Thoracic aorta (tissue), 2 donors: ENCODE results near the gene PPP1R7. TPM values are rescaled to one million over a fixed set of nuclear protein-coding genes. Genes with fewer than 3 reads are reported as not detected.

Experiments used
- ATAC-seq: fragments of 150-250 bp; one replicate; pipeline ENCODE4 v1.8.0; 2017; ENCODE audit warnings: low read depth; ENCODE audit not compliant: insufficient number of reproducible peaks, low FRiP score
- DNase-seq: peaks from one replicate; pipeline ENCODE4 v3.0.0-alpha.2; 2020; ENCODE audit warnings: low spot score
- H3K27ac ChIP-seq, 2 donors: fragments of 200-600 bp; sonication (generic); 1 replicate in 1 of 2; 2 replicates in 1 of 2; pipeline ENCODE4 v1.5.1; 2016; ENCODE audit warnings: mild to moderate bottlenecking in 2 of 2, moderate library complexity in 2 of 2
- H3K27me3 ChIP-seq: fragments of 200-600 bp; sonication (generic); replicated peaks from 2 replicates; pipeline ENCODE4 v1.6.0; 2016; ENCODE audit warnings: mild to moderate bottlenecking; ENCODE audit not compliant: insufficient read depth
- H3K36me3 ChIP-seq: fragments of 200-600 bp; sonication (generic); one replicate; pipeline ENCODE4 v1.5.1; 2016
- H3K4me1 ChIP-seq, 2 donors: fragments of 200-600 bp; sonication (generic); 1 replicate in 1 of 2; 2 replicates in 1 of 2; pipeline versions ENCODE4 v1.5.1 to v1.6.0; 2016; ENCODE audit warnings: low read depth in 2 of 2, mild to moderate bottlenecking in 1 of 2; ENCODE audit not compliant: control insufficient read depth in 1 of 2
- H3K4me3 ChIP-seq: fragments of 200-600 bp; sonication (generic); 2 replicates; pipeline ENCODE4 v1.5.1; 2016; ENCODE audit warnings: mild to moderate bottlenecking
- H3K9me3 ChIP-seq: fragments of 200-600 bp; sonication (generic); 2 replicates; pipeline ENCODE4 v1.5.1; 2016
- total RNA-seq, 2 donors: library from RNA; depleted of rRNA; stranded (reverse); fragments of >200 nt; gene quantifications; one replicate each; pipeline versions ENCODE4 v1.1.0 to v1.2.3, GENCODE V29; 2016
- TF ChIP-seq, protein P1 (sequence below): fragments of 200-600 bp; sonication (generic); IDR thresholded peaks from one replicate; pipeline ENCODE4 v1.5.1; 2019; ENCODE audit warnings: antibody characterized with exemption

PPP1R7 gene
- total RNA-seq, 2 donors from 2014 or later: 28.9 to 40.3 TPM

DNA sequence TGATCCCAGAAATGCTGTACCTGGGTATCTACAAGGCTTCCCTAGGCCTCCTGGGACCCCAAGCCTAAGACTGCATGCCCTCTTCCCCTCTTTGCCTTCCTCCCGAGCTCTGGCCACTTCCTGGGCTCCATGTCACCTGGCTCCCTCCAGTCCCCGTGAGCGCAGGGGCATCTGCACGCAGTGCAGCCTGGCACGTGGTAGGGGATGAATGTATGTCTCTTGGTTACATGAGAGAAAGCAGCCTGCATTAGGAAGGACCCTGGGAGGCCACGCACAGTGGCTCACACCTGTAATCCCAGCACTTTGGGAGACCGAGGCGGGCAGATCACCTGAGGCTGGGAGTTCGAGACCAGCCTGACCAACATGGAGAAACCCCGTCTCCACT, 16.8 kb upstream of the PPP1R7 start:
- Histone ChIP-seq H3K9me3 (no peaks in the 10 kb centered on the region), H3K4me3 (no peak overlapping the region), H3K4me1 (no peaks in the 10 kb centered on the region), H3K36me3 (no peaks in the 10 kb centered on the region), H3K27me3 (no peaks in the 10 kb centered on the region), H3K27ac (no peak overlapping the region)
- TF ChIP-seq, protein P1, sequence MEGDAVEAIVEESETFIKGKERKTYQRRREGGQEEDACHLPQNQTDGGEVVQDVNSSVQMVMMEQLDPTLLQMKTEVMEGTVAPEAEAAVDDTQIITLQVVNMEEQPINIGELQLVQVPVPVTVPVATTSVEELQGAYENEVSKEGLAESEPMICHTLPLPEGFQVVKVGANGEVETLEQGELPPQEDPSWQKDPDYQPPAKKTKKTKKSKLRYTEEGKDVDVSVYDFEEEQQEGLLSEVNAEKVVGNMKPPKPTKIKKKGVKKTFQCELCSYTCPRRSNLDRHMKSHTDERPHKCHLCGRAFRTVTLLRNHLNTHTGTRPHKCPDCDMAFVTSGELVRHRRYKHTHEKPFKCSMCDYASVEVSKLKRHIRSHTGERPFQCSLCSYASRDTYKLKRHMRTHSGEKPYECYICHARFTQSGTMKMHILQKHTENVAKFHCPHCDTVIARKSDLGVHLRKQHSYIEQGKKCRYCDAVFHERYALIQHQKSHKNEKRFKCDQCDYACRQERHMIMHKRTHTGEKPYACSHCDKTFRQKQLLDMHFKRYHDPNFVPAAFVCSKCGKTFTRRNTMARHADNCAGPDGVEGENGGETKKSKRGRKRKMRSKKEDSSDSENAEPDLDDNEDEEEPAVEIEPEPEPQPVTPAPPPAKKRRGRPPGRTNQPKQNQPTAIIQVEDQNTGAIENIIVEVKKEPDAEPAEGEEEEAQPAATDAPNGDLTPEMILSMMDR: no peak
- DNase-seq (no peak), ATAC-seq (no peak)

DNA sequence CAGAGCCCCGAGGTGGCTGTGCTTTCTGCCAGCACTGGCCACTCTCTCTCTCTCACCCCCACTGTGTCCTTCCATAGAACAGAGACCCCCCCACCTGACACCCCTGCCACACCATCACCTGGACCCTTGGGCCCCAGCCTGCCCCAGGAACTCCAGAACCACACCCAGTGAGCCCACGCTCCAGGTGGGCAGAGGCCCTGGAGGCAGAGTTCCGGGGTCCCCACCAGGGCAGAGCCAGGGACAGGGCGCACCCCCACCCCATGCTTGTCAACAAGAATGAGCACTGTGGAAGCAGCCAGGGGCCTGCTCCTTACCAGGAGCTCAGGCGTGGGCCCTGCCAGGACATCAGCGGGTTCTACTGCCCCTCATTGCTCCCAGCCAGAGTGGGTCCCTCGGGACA, 15.6 kb upstream of the PPP1R7 start:
- Histone ChIP-seq H3K36me3 (no peaks in the 10 kb centered on the region), H3K27me3 (no peaks in the 10 kb centered on the region), H3K4me3 (no peak overlapping the region), H3K9me3 (no peaks in the 10 kb centered on the region), H3K27ac (no peak overlapping the region), H3K4me1 (no peaks in the 10 kb centered on the region)
- DNase-seq (no peak), ATAC-seq (no peak)
- TF ChIP-seq, protein P1: no peak

DNA sequence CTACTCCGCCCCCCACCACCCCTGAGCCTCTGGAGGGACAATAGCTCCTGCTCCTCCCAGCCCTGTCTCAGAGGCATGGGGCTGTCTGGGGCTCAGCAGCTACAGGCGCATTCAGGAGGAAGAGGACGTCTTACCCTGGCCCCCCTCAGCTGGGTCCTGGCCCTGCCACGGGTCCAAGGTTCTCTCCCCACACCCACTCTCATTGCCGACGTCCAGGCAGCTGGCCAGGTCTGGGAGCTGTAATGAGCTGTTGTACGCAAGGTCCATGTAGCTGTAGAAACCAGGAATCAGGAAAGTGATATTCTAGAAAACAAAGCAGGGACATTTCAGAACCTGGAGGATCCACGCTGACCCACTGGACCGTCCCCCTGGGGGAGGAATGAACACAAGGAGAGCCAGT, 14.5 kb upstream of the PPP1R7 start:
- no peak overlapping the region for H3K4me3 ChIP-seq
- H3K9me3 ChIP-seq: no peaks in the 10 kb centered on the region
- no peaks in the 10 kb centered on the region for H3K27me3 ChIP-seq
- TF ChIP-seq, protein P1: no peak
- no peak overlapping the region for H3K27ac ChIP-seq
- no peaks in the 10 kb centered on the region for H3K4me1 ChIP-seq
- ATAC-seq: no peak
- H3K36me3 ChIP-seq: no peaks in the 10 kb centered on the region
- no peak for DNase-seq

DNA sequence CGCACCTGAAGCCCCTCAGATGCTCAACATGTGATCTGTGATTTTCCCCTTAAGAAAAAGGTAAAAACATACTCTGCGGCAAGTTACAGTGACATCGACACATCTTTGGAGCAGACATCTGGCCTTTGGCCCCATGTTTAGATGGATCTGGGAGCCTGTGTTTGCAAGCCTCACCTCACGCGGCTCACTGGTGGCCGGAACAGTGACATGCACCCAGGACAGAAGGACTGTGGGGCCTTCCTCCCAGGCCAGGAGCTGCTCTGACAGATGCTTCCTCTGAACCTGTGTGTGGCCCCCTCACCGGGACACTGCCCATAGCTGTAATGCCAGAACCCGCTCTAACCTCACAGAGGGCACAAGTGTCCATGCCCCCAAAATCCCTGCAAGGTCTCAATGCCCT, 14.1 kb upstream of the PPP1R7 start:
- Histone ChIP-seq H3K27me3 (no peaks in the 10 kb centered on the region), H3K4me1 (no peaks in the 10 kb centered on the region), H3K27ac (no peak overlapping the region), H3K36me3 (no peaks in the 10 kb centered on the region), H3K4me3 (no peak overlapping the region), H3K9me3 (no peaks in the 10 kb centered on the region)
- ATAC-seq (no peak), DNase-seq (no peak)
- TF ChIP-seq, protein P1: no peak

DNA sequence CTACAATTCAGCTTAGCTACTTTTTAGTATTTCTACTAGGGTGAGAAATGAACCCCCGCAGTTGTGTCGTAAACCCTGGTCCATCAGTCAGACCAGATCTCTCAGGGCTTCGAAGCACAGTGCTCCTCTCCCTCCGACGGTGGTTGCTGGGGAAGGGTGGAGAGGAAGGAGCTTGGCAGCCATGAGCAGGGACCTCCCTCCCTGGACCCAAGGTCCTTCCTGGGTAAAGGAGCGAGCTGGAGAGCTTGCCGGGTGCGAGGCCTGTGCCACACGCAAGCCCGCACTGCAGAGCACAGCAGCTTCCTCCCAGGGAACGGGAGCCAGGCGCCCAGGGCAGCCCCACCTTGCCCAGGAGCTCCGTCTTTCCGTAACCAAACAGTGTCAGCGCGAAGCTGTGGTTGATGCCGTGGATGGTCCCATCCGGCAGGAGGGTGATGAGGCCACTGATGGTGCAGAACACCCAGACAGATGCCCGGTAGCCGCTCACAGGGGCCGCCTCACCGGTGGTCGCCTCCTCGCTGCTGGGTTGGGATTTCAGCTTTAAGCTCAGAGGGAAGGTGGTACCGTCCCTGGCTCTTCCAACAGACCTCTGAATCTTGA, 13.5 kb upstream of the PPP1R7 start:
- no peak overlapping the region for H3K4me3 ChIP-seq
- H3K9me3 ChIP-seq: no peaks in the 10 kb centered on the region
- DNase-seq (no peak), ATAC-seq (no peak)
- no peaks in the 10 kb centered on the region for H3K4me1 ChIP-seq
- TF ChIP-seq, protein P1: no peak
- no peaks in the 10 kb centered on the region for H3K36me3 ChIP-seq
- no peak overlapping the region for H3K27ac ChIP-seq
- no peaks in the 10 kb centered on the region for H3K27me3 ChIP-seq
